Neural cell (in vitro differentiated cells): ENCODE results near the gene FAM43B.

Experiments
- CTCF ChIP-seq: fragments of 450-650 bp; IDR thresholded peaks from 2 replicates; pipeline ENCODE4 v1.5.1; 2014; ENCODE audit warnings: antibody characterized with exemption, mild to moderate bottlenecking, moderate library complexity; ENCODE audit not compliant: poor library complexity, severe bottlenecking
- RAD21 ChIP-seq: fragments of 450-650 bp; conservative IDR thresholded peaks from 2 replicates; pipeline ENCODE4 v1.6.1; 2014; ENCODE audit warnings: antibody characterized with exemption, mild to moderate bottlenecking, moderate library complexity
- REST ChIP-seq: IDR thresholded peaks from 2 replicates; pipeline ENCODE4 v1.6.1; 2012; ENCODE audit warnings: borderline replicate concordance

GRCh38 chr1:20597650-20598049 is 45.3 kb downstream of the FAM43B start:
- no peak for TF ChIP-seq CTCF
- no peak for TF ChIP-seq RAD21
- no peak for TF ChIP-seq REST
